Smooth muscle cell (in vitro differentiated cells): Measurements from ENCODE around the gene MTCL3.

ENCODE experiments used
- DNase-seq: peaks from one replicate; lab custom pipeline; 2025; ENCODE audit not compliant: unreplicated experiment; lab: John Stamatoyannopoulos, UW
- H2AFZ ChIP-seq: fragments of 200-600 bp; sonication (generic); 2 replicates; pipeline ENCODE4 v1.6.0; 2016; ENCODE audit warnings: antibody characterized with exemption, low read depth, mild to moderate bottlenecking
- H3F3A ChIP-seq: fragments of 200-600 bp; sonication (generic); 2 replicates; pipeline ENCODE4 v1.6.0; 2017; ENCODE audit warnings: antibody characterized with exemption, low read depth
- H3K27ac ChIP-seq: fragments of 200-600 bp; sonication (generic); 2 replicates; pipeline ENCODE4 v1.5.1; 2016; ENCODE audit warnings: low read depth, mild to moderate bottlenecking
- H3K27me3 ChIP-seq: fragments of 200-600 bp; sonication (generic); 2 replicates; pipeline ENCODE4 v1.6.1; 2016; ENCODE audit warnings: low read depth, mild to moderate bottlenecking
- H3K36me3 ChIP-seq: fragments of 200-600 bp; sonication (generic); 2 replicates; pipeline ENCODE4 v1.5.1; 2016; ENCODE audit warnings: low read depth
- H3K4me1 ChIP-seq: fragments of 200-600 bp; sonication (generic); 2 replicates; pipeline ENCODE4 v1.5.1; 2016; ENCODE audit warnings: low read depth
- H3K4me2 ChIP-seq: fragments of 200-600 bp; sonication (generic); 2 replicates; pipeline ENCODE4 v1.6.0; 2016; ENCODE audit warnings: mild to moderate bottlenecking
- H3K4me3 ChIP-seq: fragments of 200-600 bp; sonication (generic); 2 replicates; pipeline ENCODE4 v1.5.1; 2016; ENCODE audit warnings: mild to moderate bottlenecking
- H3K79me2 ChIP-seq: fragments of 200-600 bp; sonication (generic); 2 replicates; pipeline ENCODE4 v1.6.0; 2016; ENCODE audit warnings: low read depth, mild to moderate bottlenecking
- H3K9ac ChIP-seq: fragments of 200-600 bp; sonication (generic); 2 replicates; pipeline ENCODE4 v1.6.0; 2016; ENCODE audit warnings: low read depth
- H3K9me3 ChIP-seq: fragments of 200-600 bp; sonication (generic); replicated peaks from 2 replicates; pipeline ENCODE4 v1.5.1; 2016; ENCODE audit warnings: low read depth
- H4K20me1 ChIP-seq: fragments of 200-600 bp; sonication (generic); 2 replicates; pipeline ENCODE4 v1.6.0; 2016; ENCODE audit warnings: low read depth
- CTCF ChIP-seq: fragments of 200-600 bp; sonication (generic); IDR thresholded peaks from 2 replicates; pipeline ENCODE4 v1.5.1; 2017; ENCODE audit warnings: borderline replicate concordance, mild to moderate bottlenecking, antibody characterized with exemption; ENCODE audit not compliant: insufficient read depth, poor library complexity, severe bottlenecking
- WGBS: methylation state at CpG from one replicate; pipeline ENCODE4 v1.1.7; 2016; ENCODE audit warnings: low lambda C conversion rate; 5-methylcytosine and 5-hydroxymethylcytosine counted together

MTCL3 gene

DNA sequence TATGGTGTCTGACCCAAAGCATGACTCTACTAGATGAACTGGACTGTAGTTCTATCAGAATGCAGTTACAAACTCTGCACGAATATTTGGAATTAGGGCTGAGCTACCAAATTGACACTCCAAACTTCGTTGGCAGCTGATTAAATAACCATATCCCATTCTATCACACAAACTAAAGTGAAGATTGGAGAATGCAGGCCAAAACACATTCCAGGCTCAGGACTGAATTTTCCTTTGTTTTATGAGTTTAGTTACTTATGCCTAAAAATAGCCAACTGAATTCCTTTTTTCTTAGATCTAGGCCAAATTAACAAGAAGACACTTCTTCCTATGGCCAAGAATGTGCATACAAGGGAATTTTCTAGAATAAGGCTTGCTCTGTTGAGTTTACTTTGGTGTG, 50.2 kb downstream of the MTCL3 start:
- Histone ChIP-seq H3K9me3 (no peaks in the 10 kb centered on the region), H3K9ac (no peak overlapping the region), H4K20me1 (no peaks in the 10 kb centered on the region), H2AFZ (no peak overlapping the region), H3K27me3 (no peaks in the 10 kb centered on the region), H3K27ac (no peak overlapping the region), H3K79me2 (no peaks in the 10 kb centered on the region), H3F3A (peaks cover 3% of the 10 kb centered on the region), H3K4me1 (no peaks in the 10 kb centered on the region), H3K4me3 (no peak overlapping the region), H3K4me2 (no peak overlapping the region), H3K36me3 (no peaks in the 10 kb centered on the region)
- no peak for TF ChIP-seq CTCF
- 98% methylated on average over 2 of the region's 2 CpGs for WGBS
- no peak for DNase-seq

- no peak overlapping the region for H2AFZ ChIP-seq
- H4K20me1 ChIP-seq: no peaks in the 10 kb centered on the region
- no peak overlapping the region for H3K9ac ChIP-seq
- H3K9me3 ChIP-seq: no peaks in the 10 kb centered on the region
- H3F3A ChIP-seq: peaks cover 3% of the 10 kb centered on the region
- TF ChIP-seq CTCF: no peak
- H3K36me3 ChIP-seq: no peaks in the 10 kb centered on the region
- no peak overlapping the region for H3K4me2 ChIP-seq
- 82% methylated on average over 5 of the region's 5 CpGs for WGBS
- H3K79me2 ChIP-seq: no peaks in the 10 kb centered on the region
- no peak overlapping the region for H3K27ac ChIP-seq
- H3K4me1 ChIP-seq: no peaks in the 10 kb centered on the region
- no peaks in the 10 kb centered on the region for H3K27me3 ChIP-seq
- no peak overlapping the region for H3K4me3 ChIP-seq
- no peak for DNase-seq
Measured at GRCh38 chr6:127466416-127466815, 52.7 kb downstream of the MTCL3 start.

DNA sequence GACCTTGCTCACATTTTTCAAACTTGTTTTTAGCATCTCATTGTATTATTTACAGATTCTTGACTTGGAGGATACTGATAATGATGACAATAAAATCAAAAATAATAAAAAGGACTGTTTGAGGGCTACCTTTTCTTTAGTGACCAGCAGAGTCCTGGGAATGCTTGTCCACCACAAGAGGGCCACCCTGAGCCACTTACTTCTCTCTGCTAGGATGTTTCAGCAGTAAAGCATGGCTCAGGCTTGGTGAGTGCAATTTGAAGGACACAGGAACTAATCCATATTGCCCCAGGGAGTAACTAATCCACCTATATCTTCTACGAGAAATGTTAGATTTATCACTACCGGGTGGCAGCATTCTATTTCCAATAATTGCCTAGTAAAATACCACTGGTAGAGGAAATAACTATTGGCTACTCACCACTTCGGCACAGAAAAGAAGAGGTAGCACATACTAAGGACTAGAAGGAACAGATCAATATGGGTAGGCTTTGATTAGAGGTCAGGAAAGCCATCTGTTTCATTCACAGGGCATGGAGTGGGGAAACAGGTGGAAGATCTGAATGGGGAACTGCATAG, 54.2 kb downstream of the MTCL3 start:
- Histone ChIP-seq H3K4me2 (peak overlapping the region; percentile 26), H3K4me3 (no peak overlapping the region), H3K27me3 (no peaks in the 10 kb centered on the region), H4K20me1 (no peaks in the 10 kb centered on the region), H3K27ac (peak overlapping the region; percentile 64), H3K4me1 (no peaks in the 10 kb centered on the region), H3F3A (peaks cover 3% of the 10 kb centered on the region), H2AFZ (no peak overlapping the region), H3K9ac (no peak overlapping the region), H3K9me3 (no peaks in the 10 kb centered on the region), H3K36me3 (no peaks in the 10 kb centered on the region), H3K79me2 (no peaks in the 10 kb centered on the region)
- TF ChIP-seq CTCF: peak; percentile 82
- WGBS: 34% methylated on average over 3 of the region's 3 CpGs
- no peak for DNase-seq

DNA sequence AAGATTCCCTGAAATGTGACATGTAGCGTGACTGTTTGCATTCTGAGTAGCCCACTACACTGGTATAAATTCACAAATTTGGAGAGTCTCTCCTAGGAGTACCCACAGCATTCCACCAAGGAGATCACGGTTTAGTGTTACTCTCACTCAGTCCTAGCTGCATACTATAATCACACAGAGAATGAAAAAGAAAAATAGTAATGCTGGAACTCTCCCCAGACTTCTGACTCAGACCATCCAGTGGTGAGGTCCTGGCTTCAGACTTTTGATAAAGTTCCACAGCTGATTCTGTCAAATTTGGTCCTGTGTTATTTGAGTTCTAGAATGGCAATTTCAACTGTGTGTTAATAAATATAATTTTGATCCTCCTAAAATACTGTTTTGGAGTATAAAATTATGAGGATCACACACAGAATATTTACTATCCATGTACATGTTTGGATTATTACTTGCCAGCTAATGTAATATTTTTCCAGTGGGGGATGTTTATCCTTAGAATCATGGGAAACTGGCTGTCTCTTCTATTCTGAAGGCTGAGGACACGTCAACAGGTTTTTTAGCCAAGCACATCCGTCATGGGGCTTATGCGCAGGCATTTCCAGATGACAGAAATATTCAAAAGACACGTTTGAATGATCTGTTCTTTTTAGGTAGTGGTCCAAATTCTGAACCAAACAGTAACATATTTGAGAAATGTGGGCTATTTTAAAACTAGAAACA, 54.8 kb downstream of the MTCL3 start:
- Histone ChIP-seq H3K4me1 (peaks cover 3% of the 10 kb centered on the region), H4K20me1 (no peaks in the 10 kb centered on the region), H2AFZ (no peak overlapping the region), H3K9me3 (no peaks in the 10 kb centered on the region), H3F3A (peaks cover 3% of the 10 kb centered on the region), H3K4me2 (peak overlapping the region; percentile 26), H3K4me3 (no peak overlapping the region), H3K27ac (peak overlapping the region; percentile 64), H3K79me2 (no peaks in the 10 kb centered on the region), H3K36me3 (no peaks in the 10 kb centered on the region), H3K27me3 (no peaks in the 10 kb centered on the region), H3K9ac (no peak overlapping the region)
- DNase-seq: no peak
- no peak for TF ChIP-seq CTCF
- 41% methylated on average over 6 of the region's 6 CpGs for WGBS
